H1 (cell line): ENCODE measurements around the gene DHDDS. TPM values are rescaled to one million over a fixed set of nuclear protein-coding genes. Genes with fewer than 3 reads are reported as not detected.

Experiments used
- CTCF ChIA-PET: fragments of 300-600 bp; sonication (Branson Sonifier 250); formaldehyde crosslinking; loops from one replicate; lab custom pipeline; 2021; ENCODE audit not compliant: partially characterized antibody; lab: Charles Lee
- POLR2A ChIA-PET: fragments of 300-600 bp; sonication (Branson Sonifier 250); formaldehyde crosslinking; loops from one replicate; lab custom pipeline; 2021; ENCODE audit warnings: inconsistent platforms; ENCODE audit not compliant: partially characterized antibody; lab: Charles Lee
- DNase-seq, 2 experiments: peaks; one replicate each; pipeline versions ENCODE4 v3.0.0 to v3.0.0-alpha.2; 2010 to 2022; ENCODE audit warnings: low spot score in 2 of 2, low read depth in 1 of 2, mixed read lengths in 1 of 2
- FAIRE-seq: peaks from 2 replicates; lab custom pipeline; 2011; peaks lifted over from hg19 to GRCh38; lab: Jason Lieb, UNC
- H2AFZ ChIP-seq: 2 replicates; pipeline ENCODE4 v1.8.1; 2012; ENCODE audit warnings: low read length, inconsistent platforms
- H2AK5ac ChIP-seq: 2 replicates; pipeline ENCODE4 v1.6.1; 2013; ENCODE audit warnings: low read depth, low read length
- H2BK120ac ChIP-seq: replicated peaks from 2 replicates; pipeline ENCODE3; 2013; ENCODE audit warnings: low read depth, low read length, inconsistent platforms
- H2BK12ac ChIP-seq: 2 replicates; pipeline ENCODE4 v1.6.1; 2013; ENCODE audit warnings: low read depth, low read length
- H2BK15ac ChIP-seq: 2 replicates; pipeline ENCODE4 v1.6.1; 2013; ENCODE audit warnings: low read length
- H2BK20ac ChIP-seq: 2 replicates; pipeline ENCODE4 v1.6.1; 2013; ENCODE audit warnings: low read length
- H2BK5ac ChIP-seq: 2 replicates; pipeline ENCODE4 v1.6.1; 2013; ENCODE audit warnings: low read depth, low read length
- H3K14ac ChIP-seq: 2 replicates; pipeline ENCODE4 v1.6.1; 2013; ENCODE audit warnings: inconsistent platforms; ENCODE audit not compliant: insufficient read length
- H3K18ac ChIP-seq: 2 replicates; pipeline ENCODE4 v1.6.1; 2013; ENCODE audit warnings: low read length; ENCODE audit errors: extremely low read depth
- H3K23ac ChIP-seq: 2 replicates; pipeline ENCODE4 v1.6.1; 2013; ENCODE audit warnings: inconsistent platforms; ENCODE audit not compliant: insufficient read length
- H3K23me2 ChIP-seq: 2 replicates; pipeline ENCODE4 v1.6.1; 2013; ENCODE audit warnings: low read depth, low read length
- H3K27ac ChIP-seq: 2 replicates; pipeline ENCODE4 v1.6.1; 2011; ENCODE audit warnings: low read depth, low read length, inconsistent platforms
- H3K27me3 ChIP-seq, 4 experiments: replicated peaks in 1 of 4; 1 replicate in 1 of 4; 2 replicates in 3 of 4; pipeline versions ENCODE4 v1.6.1 to v1.8.1; 2011 to 2013; ENCODE audit warnings: low read length in 3 of 4, mild to moderate bottlenecking in 3 of 4, inconsistent platforms in 2 of 4, mixed read lengths in 2 of 4, moderate library complexity in 1 of 4; ENCODE audit not compliant: control insufficient read depth in 3 of 4, insufficient read depth in 3 of 4; ENCODE audit errors: extremely low read depth in 1 of 4
- H3K36me3 ChIP-seq, 4 experiments: 2 replicates each; pipeline versions ENCODE4 v1.6.1 to v1.8.1; 2011 to 2013; ENCODE audit warnings: mild to moderate bottlenecking in 4 of 4, low read length in 3 of 4, moderate library complexity in 2 of 4, control low read depth in 1 of 4, inconsistent platforms in 1 of 4; ENCODE audit not compliant: insufficient read depth in 4 of 4, control insufficient read depth in 2 of 4
- H3K4ac ChIP-seq: replicated peaks from 2 replicates; pipeline ENCODE3; 2013; ENCODE audit warnings: low read length, low read depth, mixed read lengths, inconsistent platforms; ENCODE audit not compliant: insufficient read length
- H3K4me1 ChIP-seq, 4 experiments: replicated peaks in 1 of 4; 1 replicate in 1 of 4; 2 replicates in 3 of 4; pipeline versions ENCODE4 v1.6.1 to v1.8.1; 2011 to 2013; ENCODE audit warnings: low read length in 3 of 4, inconsistent platforms in 2 of 4, mixed read lengths in 1 of 4; ENCODE audit not compliant: insufficient read depth in 4 of 4, control insufficient read depth in 3 of 4
- H3K4me2 ChIP-seq, 2 experiments: 2 replicates each; pipeline versions ENCODE4 v1.6.1 to v1.8.1; 2011 to 2013; ENCODE audit warnings: low read depth in 2 of 2, low read length in 2 of 2, control low read depth in 1 of 2, inconsistent platforms in 1 of 2, mild to moderate bottlenecking in 1 of 2; ENCODE audit not compliant: insufficient read depth in 1 of 2
- H3K4me3 ChIP-seq, 4 experiments: fragments of 200-600, 300-600 bp in 1 of 4; sonication (generic), shearing (Covaris generic), sonication (Bioruptor Twin) in 1 of 4; 2 replicates each; pipeline versions ENCODE4 v1.5.1 to v1.8.1; 2011 to 2016; ENCODE audit warnings: low read length in 4 of 4, low read depth in 3 of 4, control low read depth in 2 of 4, inconsistent platforms in 2 of 4, mild to moderate bottlenecking in 2 of 4, mixed read lengths in 1 of 4, moderate library complexity in 1 of 4; ENCODE audit not compliant: insufficient read depth in 2 of 4; ENCODE audit errors: extremely low read depth in 1 of 4
- H3K56ac ChIP-seq: replicated peaks from 2 replicates; pipeline ENCODE3; 2013; ENCODE audit warnings: low read depth, mild to moderate bottlenecking, mixed read lengths, low read length, inconsistent platforms; ENCODE audit not compliant: insufficient read length
- H3K79me1 ChIP-seq: 2 replicates; pipeline ENCODE4 v1.6.1; 2013; ENCODE audit warnings: low read depth, low read length, control low read depth
- H3K79me2 ChIP-seq, 2 experiments: 2 replicates each; pipeline versions ENCODE4 v1.6.1 to v1.8.1; 2012 to 2013; ENCODE audit warnings: low read length in 2 of 2, mild to moderate bottlenecking in 2 of 2, inconsistent platforms in 1 of 2; ENCODE audit not compliant: insufficient read depth in 2 of 2, control insufficient read depth in 1 of 2
- H3K9ac ChIP-seq, 4 experiments: replicated peaks in 1 of 4; 1 replicate in 1 of 4; 2 replicates in 3 of 4; pipeline versions ENCODE4 v1.6.1 to v1.8.1; 2011 to 2013; ENCODE audit warnings: low read depth in 3 of 4, low read length in 3 of 4, control low read depth in 2 of 4, mild to moderate bottlenecking in 2 of 4, moderate library complexity in 2 of 4, inconsistent platforms in 1 of 4; ENCODE audit errors: extremely low read depth in 1 of 4
- H3K9me3 ChIP-seq, 2 experiments: 2 replicates each; pipeline versions ENCODE4 v1.6.1 to v1.8.1; 2012 to 2013; ENCODE audit warnings: mild to moderate bottlenecking in 2 of 2, moderate library complexity in 2 of 2, control low read depth in 1 of 2, inconsistent platforms in 1 of 2, low read depth in 1 of 2, low read length in 1 of 2, mixed read lengths in 1 of 2; ENCODE audit not compliant: insufficient read depth in 2 of 2
- H4K20me1 ChIP-seq, 2 experiments: replicated peaks in 1 of 2; 2 replicates each; pipeline versions ENCODE3 to v1.8.1; 2011 to 2013; ENCODE audit warnings: inconsistent platforms in 2 of 2, low read length in 2 of 2, mild to moderate bottlenecking in 1 of 2; ENCODE audit not compliant: insufficient read depth in 2 of 2, control insufficient read depth in 1 of 2
- H4K5ac ChIP-seq: 2 replicates; pipeline ENCODE4 v1.6.1; 2013; ENCODE audit warnings: low read length, low read depth, mixed read lengths, inconsistent platforms; ENCODE audit not compliant: insufficient read length
- H4K8ac ChIP-seq: 2 replicates; pipeline ENCODE4 v1.8.0; 2013; ENCODE audit warnings: mild to moderate bottlenecking, moderate library complexity, low read length, inconsistent platforms; ENCODE audit not compliant: insufficient read depth; ENCODE audit errors: extremely low read depth
- H4K91ac ChIP-seq: replicated peaks from 2 replicates; pipeline ENCODE3; 2013; ENCODE audit warnings: low read length, mixed read lengths, inconsistent platforms; ENCODE audit not compliant: insufficient read length
- ASH2L ChIP-seq: fragments of 200-600, 300-600 bp; sonication (generic); IDR thresholded peaks from one replicate; pipeline ENCODE4 v1.7.1; 2017; ENCODE audit warnings: low read length
- CHD1 ChIP-seq: IDR thresholded peaks from 2 replicates; pipeline ENCODE4 v1.6.1; 2012; ENCODE audit warnings: low read depth, low read length, improper control_type of control experiment
- KDM4A ChIP-seq: IDR thresholded peaks from one replicate; pipeline ENCODE4 v1.7.1; 2012; ENCODE audit warnings: low read depth, mild to moderate bottlenecking, moderate library complexity, low read length, inconsistent platforms; ENCODE audit not compliant: severe bottlenecking
- POLR2A ChIP-seq, 2 experiments: IDR thresholded peaks; 1 replicate in 1 of 2; 2 replicates in 1 of 2; pipeline ENCODE4 v1.6.1; 2011; ENCODE audit warnings: low read depth in 2 of 2, low read length in 2 of 2, mild to moderate bottlenecking in 2 of 2; ENCODE audit errors: control extremely low read depth in 1 of 2
- POLR2AphosphoS5 ChIP-seq: IDR thresholded peaks from 2 replicates; pipeline ENCODE4 v1.6.1; 2011; ENCODE audit warnings: low read depth, low read length
- TAF1 ChIP-seq: IDR thresholded peaks from 2 replicates; pipeline ENCODE4 v1.6.1; 2011; ENCODE audit warnings: mild to moderate bottlenecking, low read depth, low read length
- TAF7 ChIP-seq: optimal IDR thresholded peaks from 2 replicates; pipeline ENCODE3; 2011; ENCODE audit warnings: low read depth, mild to moderate bottlenecking, inconsistent platforms, low read length, moderate library complexity, borderline replicate concordance
- TBP ChIP-seq: IDR thresholded peaks from 2 replicates; pipeline ENCODE4 v1.6.1; 2011; ENCODE audit warnings: low read depth, low read length, improper control_type of control experiment
- YY1 ChIP-seq: IDR thresholded peaks from 2 replicates; pipeline ENCODE4 v1.6.1; 2011; ENCODE audit warnings: low read depth, mild to moderate bottlenecking, low read length
- WGBS, 2 experiments: shearing (Covaris generic) in 1 of 2; methylation state at CpG; one replicate each; pipeline versions ENCODE4 v1.1.6 to v1.1.7; 2013 to 2015; ENCODE audit warnings: low lambda C conversion rate in 2 of 2, mixed read lengths in 2 of 2, inconsistent platforms in 1 of 2, low coverage in 1 of 2, missing lambda C conversion rate in 1 of 2; ENCODE audit not compliant: insufficient replicate concordance in 2 of 2, insufficient coverage in 1 of 2, insufficient read length in 1 of 2; ENCODE audit errors: extremely low coverage in 1 of 2, missing lambda C conversion rate in 1 of 2; 5-methylcytosine and 5-hydroxymethylcytosine counted together
- polyA plus RNA-seq, 7 experiments: library from polyadenylated mRNA; depleted of rRNA in 3 of 7; stranded (reverse) in 5 of 7; unstranded in 2 of 7; fragments of >200 nt in 5 of 7; fragments of 200-250 nt in 2 of 7; gene quantifications; 1 replicate in 5 of 7; 2 replicates in 1 of 7; 4 replicates in 1 of 7; pipeline versions ENCODE4 v1.2.1 to v1.2.3, GENCODE V29; 2011 to 2013; ENCODE audit warnings: missing spikeins in 2 of 7, mixed read lengths in 2 of 7
- total RNA-seq: library from RNA; stranded (reverse); fragmentation: NEBNext Ultra II Directional; extraction: Animal tissue kit (Norgen Biotek cat#: 25700); gene quantifications from 2 replicates; pipeline ENCODE4 v1.2.1, GENCODE V29; 2021
- TF ChIP-seq, protein P1 (sequence below): IDR thresholded peaks from 2 replicates; pipeline ENCODE4 v1.6.1; 2011; ENCODE audit warnings: low read depth, mild to moderate bottlenecking, low read length; ENCODE audit not compliant: insufficient read depth
- TF ChIP-seq, protein P2 (sequence below): IDR thresholded peaks from 2 replicates; pipeline ENCODE4 v1.6.1; 2011; ENCODE audit warnings: low read length, improper control_type of control experiment

Gene DHDDS
- total and polyA plus RNA-seq, 2 of the 8 experiments (the other 6 are each of a cell fraction or from before 2014, with no cell fraction given) = 28.3 to 44.6 TPM

DNA sequence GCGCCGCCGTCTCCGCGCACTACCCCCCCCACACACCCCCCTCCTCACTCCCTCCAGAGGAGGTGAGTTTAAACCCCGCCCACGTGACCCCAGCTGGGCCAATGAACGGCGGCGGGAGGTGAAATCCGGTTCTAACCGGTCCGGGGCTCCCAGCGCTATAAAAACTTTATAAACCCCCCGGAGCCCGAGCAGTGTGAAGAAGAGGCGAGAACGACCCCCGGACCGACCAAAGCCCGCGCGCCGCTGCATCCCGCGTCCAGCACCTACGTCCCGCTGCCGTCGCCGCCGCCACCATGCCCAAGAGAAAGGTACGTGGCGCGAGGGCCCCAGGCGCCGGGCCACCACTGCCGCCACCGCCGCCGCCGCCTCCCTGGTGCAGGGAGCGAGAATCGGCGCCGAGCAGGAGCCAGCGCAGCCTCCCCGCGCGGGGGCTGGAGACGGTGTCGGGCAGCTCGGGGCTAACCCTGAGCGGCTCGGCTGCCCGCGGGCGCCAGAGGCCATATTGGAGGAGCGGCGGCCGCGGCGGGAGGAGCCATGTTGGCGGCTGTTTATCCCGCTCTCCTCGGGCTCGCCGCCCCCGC lies 40.3 kb downstream of the DHDDS start, which contains the start of gene HMGN2:
Gene HMGN2, plus strand, starts transcription at position 121 of the 581 bp plus-strand sequence. Its CDS starts 173 bp downstream, at position 294.
- FAIRE-seq = no peak
- no peaks in the 10 kb centered on the region; the same call in 1 of the 2 replicates for H3K79me1 ChIP-seq
- no peaks in the 10 kb centered on the region for H3K9me3 ChIP-seq
- TF ChIP-seq YY1 (peak; percentile 88), TBP (peak; percentile 95), TAF1 (peak; percentile 91), TAF7 (peak; percentile 80), CHD1 (no peak; the same call in 1 of the 2 replicates), KDM4A (no peak), POLR2A (IDR thresholded peaks at IDR 0.05; ENCODE audit: control extremely low read depth in 1 of 2, low read depth in 2 of 2, low read length in 2 of 2) (peak; percentile 87 to 95), ASH2L (peak; percentile 56), POLR2AphosphoS5 (peak; percentile 89; the same call in 1 of the 2 replicates)
- TF ChIP-seq, protein P1, sequence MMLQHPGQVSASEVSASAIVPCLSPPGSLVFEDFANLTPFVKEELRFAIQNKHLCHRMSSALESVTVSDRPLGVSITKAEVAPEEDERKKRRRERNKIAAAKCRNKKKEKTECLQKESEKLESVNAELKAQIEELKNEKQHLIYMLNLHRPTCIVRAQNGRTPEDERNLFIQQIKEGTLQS = peak; percentile 86
- TF ChIP-seq, protein P2, sequence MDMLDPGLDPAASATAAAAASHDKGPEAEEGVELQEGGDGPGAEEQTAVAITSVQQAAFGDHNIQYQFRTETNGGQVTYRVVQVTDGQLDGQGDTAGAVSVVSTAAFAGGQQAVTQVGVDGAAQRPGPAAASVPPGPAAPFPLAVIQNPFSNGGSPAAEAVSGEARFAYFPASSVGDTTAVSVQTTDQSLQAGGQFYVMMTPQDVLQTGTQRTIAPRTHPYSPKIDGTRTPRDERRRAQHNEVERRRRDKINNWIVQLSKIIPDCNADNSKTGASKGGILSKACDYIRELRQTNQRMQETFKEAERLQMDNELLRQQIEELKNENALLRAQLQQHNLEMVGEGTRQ = peak; percentile 89

More for the DNA sequence above, 40.3 kb downstream of the DHDDS start, which contains the start of gene HMGN2:
- H3K36me3 ChIP-seq = peaks cover 23 to 51% (median 34%) of the 10 kb centered on the region in 4 experiments
- peak within 1 kb of the TSS; percentile 84 to 96 for H3K4me2 ChIP-seq
- peaks cover 8 to 13% (median 11%) of the 10 kb centered on the region in 4 experiments for H3K4me1 ChIP-seq
- H2BK12ac ChIP-seq = peak within 1 kb of the TSS; percentile 75; the same call in 1 of the 2 replicates
- peak within 1 kb of the TSS; percentile 92 for H4K5ac ChIP-seq
- peaks cover 5 to 15% of the 10 kb centered on the region in 2 experiments; a peak in 3 of 4 replicates for H3K79me2 ChIP-seq
- H4K91ac ChIP-seq = peak within 1 kb of the TSS; percentile 86
- H3K27me3 ChIP-seq = peaks cover 0 to 4% (median 0%) of the 10 kb centered on the region in 4 experiments; a peak in 2 of 7 replicates
- peak within 1 kb of the TSS; percentile 92 for H3K18ac ChIP-seq
- peak within 1 kb of the TSS; percentile 88 for H2BK5ac ChIP-seq
- no peak within 1 kb of the TSS for H2AK5ac ChIP-seq
- H3K56ac ChIP-seq = peak within 1 kb of the TSS; percentile 94
- no peak within 1 kb of the TSS for H2BK120ac ChIP-seq
- POLR2A ChIA-PET = interaction anchor here (0.7 to 5.0 kb wide), 33 partner anchors 10 to 385 kb away, joined by 3 to 73 read pairs (median 5); partner anchors contain the start of genes CD52, DHDDS, LIN28A and RPS6KA1
- no peak within 1 kb of the TSS for H3K23ac ChIP-seq
- peaks cover 6 to 12% of the 10 kb centered on the region in 2 experiments for H4K20me1 ChIP-seq
- H3K14ac ChIP-seq = no peak within 1 kb of the TSS
- no peak within 1 kb of the TSS for H2AFZ ChIP-seq
- H3K4ac ChIP-seq = peak within 1 kb of the TSS; percentile 57
- 0% methylated on average over 10 of the region's 69 CpGs; no CpG with 5 or more reads in 1 of the 2 experiments for WGBS, 2 experiments
- H4K8ac ChIP-seq = peak within 1 kb of the TSS; percentile 100
- no peak within 1 kb of the TSS for H2BK20ac ChIP-seq
- peak within 1 kb of the TSS; percentile 71 to 96 (median 82) for H3K4me3 ChIP-seq
- H2BK15ac ChIP-seq = 0 out of 2 replicates have a peak within 1 kb of the TSS, but pooled peaks have one; percentile 81
- peaks cover 11% of the 10 kb centered on the region for H3K23me2 ChIP-seq
- peak; percentile 78 to 92 for DNase-seq
- peak within 1 kb of the TSS; percentile 99 for H3K27ac ChIP-seq
- peak within 1 kb of the TSS; percentile 95 to 100 (median 98) for H3K9ac ChIP-seq
- CTCF ChIA-PET = interaction anchor here (2.4 to 4.3 kb wide), 2 partner anchors 10 to 28 kb away, joined by 9 to 16 read pairs; no protein-coding TSS in a partner anchor
